ENCODE measurements around the gene CDC42EP1.
"Not testable (repeated sequence)": the region's sequence is repeated elsewhere in the genome, so short reads cannot be mapped to it uniquely, and the experiment has no call there.

The CDC42EP1 gene

DNA sequence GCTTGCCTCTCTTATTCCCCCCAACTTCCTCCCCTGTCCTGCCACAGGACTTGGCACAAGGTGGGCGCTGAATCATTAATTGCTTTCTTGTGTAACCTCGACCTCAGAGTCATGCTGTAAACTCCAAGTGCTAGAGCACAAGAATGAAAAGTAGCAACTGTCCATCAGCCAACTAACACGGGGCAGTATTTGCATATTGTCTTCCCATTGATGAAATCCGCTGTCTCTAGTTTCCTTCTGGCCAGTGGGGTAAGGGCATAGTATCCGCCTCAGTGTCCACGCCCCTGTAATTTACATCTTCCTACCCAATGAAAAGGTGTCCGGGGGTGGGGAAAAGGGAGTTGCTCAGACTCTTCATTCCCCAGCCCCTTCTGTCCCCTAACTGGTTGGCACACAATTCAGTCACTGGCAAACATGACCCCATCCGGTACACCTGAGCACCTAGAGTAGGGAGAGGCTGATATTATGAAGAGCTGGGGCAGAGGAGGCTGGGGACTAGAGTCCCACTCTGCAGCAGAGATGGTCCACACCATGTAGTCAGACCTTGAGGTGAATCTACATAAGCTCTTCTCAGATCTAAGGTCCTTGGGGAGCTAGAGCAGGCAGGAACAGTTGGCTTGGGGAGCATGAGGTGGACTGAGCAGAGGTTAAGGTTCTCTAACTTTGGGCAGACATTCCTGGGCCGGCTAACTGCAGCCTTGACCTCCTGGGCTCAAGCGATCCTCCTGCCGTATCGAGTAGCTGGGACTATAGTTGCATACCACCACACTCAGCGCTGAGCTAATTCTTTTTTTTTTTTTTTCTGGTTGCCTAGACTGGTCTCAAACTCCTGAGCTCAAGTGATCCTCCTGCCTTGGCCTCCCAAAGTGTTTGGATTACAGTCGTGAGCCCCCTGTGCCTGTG is 41.5 kb downstream of the CDC42EP1 start:
- Histone ChIP-seq H3K36me3 (ENCODE audit: insufficient read depth, low read length) (no peaks in the 10 kb centered on the region), H3K4me3 (ENCODE audit: low read depth in 1 of 2, low read length in 2 of 2) (no peak overlapping the region), H3K9me3 (ENCODE audit: low read length) (no peaks in the 10 kb centered on the region), H3K27ac (ENCODE audit: low read depth, low read length) (no peak overlapping the region), H3K4me1 (ENCODE audit: insufficient read depth, low read length) (peaks cover under 1% of the 10 kb centered on the region), H3K27me3 (ENCODE audit: control insufficient read depth in 1 of 2, insufficient read depth in 2 of 2, low read length in 2 of 2) (peaks cover 0 to 4% of the 10 kb centered on the region in 2 donors), H3K9ac (ENCODE audit: low read length) (no peak overlapping the region)

- H3K9ac ChIP-seq (ENCODE audit: low read length); H3K4me3 ChIP-seq (ENCODE audit: low read depth in 1 of 2, low read length in 2 of 2); H3K27me3 ChIP-seq (ENCODE audit: control insufficient read depth in 1 of 2, insufficient read depth in 2 of 2, low read length in 2 of 2); H3K27ac ChIP-seq (ENCODE audit: low read depth, low read length); H3K36me3 ChIP-seq (ENCODE audit: insufficient read depth, low read length); H3K9me3 ChIP-seq (ENCODE audit: low read length); H3K4me1 ChIP-seq (ENCODE audit: insufficient read depth, low read length): not testable (repeated sequence)
These were observed 42.4 kb downstream of the CDC42EP1 start for GRCh38 chr22:37602546-37603277.

GRCh38 chr22:37604074-37604473 is 43.8 kb downstream of the CDC42EP1 start:
- H3K4me1 ChIP-seq (ENCODE audit: insufficient read depth, low read length), result peaks cover 12% of the 10 kb centered on the region
- H3K4me3 ChIP-seq (ENCODE audit: low read depth in 1 of 2, low read length in 2 of 2), result no peak overlapping the region
- no peak overlapping the region for H3K9ac ChIP-seq (ENCODE audit: low read length)
- no peak overlapping the region for H3K27ac ChIP-seq (ENCODE audit: low read depth, low read length)
- no peaks in the 10 kb centered on the region for H3K9me3 ChIP-seq (ENCODE audit: low read length)
- H3K27me3 ChIP-seq (ENCODE audit: control insufficient read depth in 1 of 2, insufficient read depth in 2 of 2, low read length in 2 of 2), result peaks cover 0 to 4% of the 10 kb centered on the region in 2 donors
- H3K36me3 ChIP-seq (ENCODE audit: insufficient read depth, low read length), result no peaks in the 10 kb centered on the region

DNA sequence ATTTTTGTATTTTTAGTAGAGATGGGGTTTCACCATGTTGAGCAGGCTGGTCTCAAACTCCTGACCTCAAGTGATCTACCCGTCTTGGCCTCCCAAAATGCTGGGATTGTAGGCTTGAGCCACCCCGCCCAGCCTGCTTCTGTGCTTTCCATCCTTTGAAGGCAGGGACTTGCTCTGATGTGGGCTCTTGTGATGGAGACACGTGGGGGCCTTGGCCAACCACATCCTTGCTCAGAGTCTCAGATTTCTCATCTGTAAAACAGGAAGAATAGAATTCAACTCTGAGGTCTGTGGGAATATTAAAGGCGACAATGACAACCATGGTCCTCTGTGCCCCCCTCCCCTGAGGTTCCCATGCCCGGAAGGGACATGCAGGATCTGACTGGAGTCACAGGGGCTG is 44.6 kb downstream of the CDC42EP1 start:
- peaks cover 16% of the 10 kb centered on the region for H3K4me1 ChIP-seq (ENCODE audit: insufficient read depth, low read length)
- H3K9ac ChIP-seq (ENCODE audit: low read length), result no peak overlapping the region

DNA sequence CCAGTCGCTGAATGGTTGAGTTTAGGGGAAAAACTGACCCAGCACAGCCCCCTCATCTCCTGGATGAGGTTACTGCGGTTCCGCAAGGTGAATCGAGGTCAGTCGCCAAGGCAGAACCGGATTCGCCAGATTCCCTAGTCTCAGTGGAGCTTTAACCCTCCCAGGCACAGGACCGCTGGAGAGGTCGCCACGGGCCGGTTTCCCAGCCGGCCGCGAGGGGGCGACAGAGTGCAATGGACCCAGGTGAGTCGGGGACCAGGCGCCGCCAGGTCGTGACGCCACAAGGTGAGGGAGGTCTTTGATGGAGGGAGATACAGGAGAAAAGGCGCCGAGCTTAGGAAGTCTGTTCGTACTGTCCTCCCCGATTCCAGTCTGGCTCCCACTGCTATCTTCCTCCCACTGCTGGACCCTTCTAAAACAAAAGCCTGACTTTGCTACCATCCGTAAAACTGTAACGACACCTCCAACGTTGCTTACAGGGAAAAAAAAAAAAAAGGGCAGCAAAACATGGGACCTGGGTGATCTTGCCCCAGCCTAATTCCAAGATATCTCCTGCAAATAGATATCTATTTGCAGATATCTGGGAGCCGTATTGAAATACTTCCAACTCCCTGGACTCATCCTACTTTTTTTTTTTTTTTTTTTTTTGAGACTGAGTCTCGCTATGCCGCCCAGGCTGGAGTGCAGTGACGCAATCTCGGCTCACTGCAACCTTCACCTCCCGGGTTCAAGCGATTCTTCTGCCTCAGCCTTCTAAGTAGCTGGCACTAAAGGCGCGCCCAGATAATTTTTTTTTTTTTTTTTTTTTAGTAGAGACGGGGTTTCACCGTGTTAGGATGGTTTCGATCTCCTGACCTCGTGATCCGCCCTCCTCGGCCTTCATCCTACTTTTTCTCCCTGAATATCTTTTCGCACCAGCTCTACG is 47.0 kb downstream of the CDC42EP1 start:
- no peak overlapping the region for H3K27ac ChIP-seq (ENCODE audit: low read depth, low read length)
- no peaks in the 10 kb centered on the region for H3K36me3 ChIP-seq (ENCODE audit: insufficient read depth, low read length)
- peaks cover 33% of the 10 kb centered on the region for H3K4me1 ChIP-seq (ENCODE audit: insufficient read depth, low read length)
- H3K9me3 ChIP-seq (ENCODE audit: low read length), result no peaks in the 10 kb centered on the region
- H3K4me3 ChIP-seq (ENCODE audit: low read depth in 1 of 2, low read length in 2 of 2), result peak overlapping the region in 1 of 2 donors; percentile 53
- H3K27me3 ChIP-seq (ENCODE audit: control insufficient read depth in 1 of 2, insufficient read depth in 2 of 2, low read length in 2 of 2), result peaks cover 0 to 4% of the 10 kb centered on the region in 2 donors
- H3K9ac ChIP-seq (ENCODE audit: low read length), result no peak overlapping the region

More for the DNA sequence above, 44.6 kb downstream of the CDC42EP1 start:
- H3K36me3 ChIP-seq (ENCODE audit: insufficient read depth, low read length), result no peaks in the 10 kb centered on the region
- no peaks in the 10 kb centered on the region for H3K9me3 ChIP-seq (ENCODE audit: low read length)
- no peak overlapping the region for H3K4me3 ChIP-seq (ENCODE audit: low read depth in 1 of 2, low read length in 2 of 2)
- H3K27me3 ChIP-seq (ENCODE audit: control insufficient read depth in 1 of 2, insufficient read depth in 2 of 2, low read length in 2 of 2), result peaks cover 0 to 4% of the 10 kb centered on the region in 2 donors
- H3K27ac ChIP-seq (ENCODE audit: low read depth, low read length), result no peak overlapping the region

- peaks cover 36% of the 10 kb centered on the region for H3K4me1 ChIP-seq (ENCODE audit: insufficient read depth, low read length)
- H3K36me3 ChIP-seq (ENCODE audit: insufficient read depth, low read length), result no peaks in the 10 kb centered on the region
- H3K9me3 ChIP-seq (ENCODE audit: low read length), result no peaks in the 10 kb centered on the region
- H3K27ac ChIP-seq (ENCODE audit: low read depth, low read length), result peak overlapping the region; percentile 89
- H3K9ac ChIP-seq (ENCODE audit: low read length), result peak overlapping the region; percentile 78
- peaks cover 0 to 3% of the 10 kb centered on the region in 2 donors for H3K27me3 ChIP-seq (ENCODE audit: control insufficient read depth in 1 of 2, insufficient read depth in 2 of 2, low read length in 2 of 2)
- H3K4me3 ChIP-seq (ENCODE audit: low read depth in 1 of 2, low read length in 2 of 2), result peak overlapping the region; percentile 62 to 81
These were observed 47.7 kb downstream of the CDC42EP1 start for GRCh38 chr22:37607935-37608476.

DNA sequence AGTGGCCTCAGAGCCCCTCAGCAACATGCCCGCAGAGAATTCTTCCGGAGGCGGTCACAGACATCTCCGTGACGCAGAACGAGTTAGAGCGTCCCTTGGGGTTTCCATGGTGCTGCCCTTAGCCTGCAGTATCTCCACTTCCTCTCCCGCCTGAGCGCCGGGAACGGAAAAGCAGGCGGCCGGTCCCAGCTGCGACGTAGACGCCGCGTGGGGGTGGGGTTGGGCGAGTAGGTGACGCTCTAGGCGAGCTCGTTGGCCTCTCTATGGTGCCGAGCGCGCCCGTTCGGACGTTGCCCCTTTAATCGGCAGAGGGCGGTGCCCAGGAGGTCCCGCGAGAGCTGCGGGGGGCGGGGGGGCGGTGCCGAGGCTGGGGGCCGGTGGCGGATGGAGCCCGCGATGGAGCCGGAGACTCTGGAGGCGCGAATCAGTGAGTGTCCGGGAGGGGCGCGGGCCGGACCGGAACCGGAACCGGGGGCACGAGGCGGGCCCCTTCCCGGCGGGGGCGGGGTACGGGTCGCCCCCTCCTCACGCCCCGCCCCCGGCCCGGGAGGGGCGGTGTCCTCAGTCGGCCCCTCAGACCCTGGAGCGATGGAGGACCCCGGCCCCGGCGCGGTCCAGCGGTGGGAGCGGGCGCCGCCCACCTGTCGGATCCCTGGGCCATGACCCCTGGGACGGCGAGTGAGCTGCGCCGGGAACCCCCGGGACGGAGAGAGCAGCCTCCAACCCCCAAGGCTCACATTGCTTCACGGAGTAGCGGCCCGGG is 48.4 kb downstream of the CDC42EP1 start, which contains the start of gene GGA1:
GGA1 (plus strand) TSS at position 358 of the 763 bp plus-strand sequence; CDS start at position 385, 27 bp downstream.
- peak within 1 kb of the TSS; percentile 78 for H3K9ac ChIP-seq (ENCODE audit: low read length)
- no peaks in the 10 kb centered on the region for H3K27me3 ChIP-seq (ENCODE audit: control insufficient read depth in 1 of 2, insufficient read depth in 2 of 2, low read length in 2 of 2)
- no peaks in the 10 kb centered on the region for H3K36me3 ChIP-seq (ENCODE audit: insufficient read depth, low read length)
- H3K27ac ChIP-seq (ENCODE audit: low read depth, low read length), result peak within 1 kb of the TSS; percentile 89
- peaks cover 42% of the 10 kb centered on the region for H3K4me1 ChIP-seq (ENCODE audit: insufficient read depth, low read length)
- no peaks in the 10 kb centered on the region for H3K9me3 ChIP-seq (ENCODE audit: low read length)
- peak within 1 kb of the TSS; percentile 62 to 81 for H3K4me3 ChIP-seq (ENCODE audit: low read depth in 1 of 2, low read length in 2 of 2)

DNA sequence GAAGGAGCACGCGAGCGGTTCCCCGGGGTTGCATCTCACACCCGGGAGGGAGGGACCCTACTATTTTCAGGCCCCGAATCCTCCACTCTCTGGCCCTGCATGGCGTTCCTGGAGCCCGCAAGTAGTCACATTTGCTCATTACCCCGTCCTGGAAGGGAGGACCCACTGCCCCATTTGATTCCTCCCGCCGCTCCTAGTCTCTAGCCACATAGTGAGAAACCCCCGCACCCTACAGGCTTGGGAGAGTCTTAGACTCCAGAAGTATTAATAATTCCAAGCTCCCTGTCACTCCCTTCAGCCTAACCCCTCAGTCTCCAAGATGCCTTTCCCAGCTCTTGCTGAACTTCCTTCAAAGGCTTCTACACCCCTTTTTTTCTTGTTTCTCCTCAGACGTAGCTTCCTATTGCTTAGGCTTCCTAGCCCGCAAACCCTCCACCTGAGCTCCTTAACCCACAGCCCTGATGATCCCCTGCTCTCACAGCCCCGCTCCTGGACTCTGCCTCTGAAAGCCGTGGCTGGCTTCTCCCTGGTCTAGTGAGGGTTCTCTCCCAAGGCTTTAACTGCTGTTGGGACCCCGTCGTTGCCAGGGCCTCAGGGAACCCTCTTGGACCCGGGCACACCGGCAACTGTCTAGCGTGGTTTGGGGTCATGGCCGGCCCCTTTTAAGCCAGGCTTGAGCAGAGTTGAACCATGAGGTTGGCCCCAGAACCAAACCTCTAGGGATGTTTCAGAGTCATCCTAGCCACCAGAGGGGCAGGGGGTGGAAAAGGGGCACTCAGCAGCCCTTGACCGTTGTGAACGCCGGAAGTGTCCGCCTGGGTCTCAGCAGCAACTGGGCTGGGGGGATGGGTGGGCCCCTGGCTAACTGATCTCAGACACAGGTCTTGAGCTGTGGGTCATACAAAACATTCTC is 49.2 kb downstream of the CDC42EP1 start:
- Histone ChIP-seq H3K27ac (ENCODE audit: low read depth, low read length) (peak overlapping the region; percentile 89), H3K9ac (ENCODE audit: low read length) (peak overlapping the region; percentile 57), H3K9me3 (ENCODE audit: low read length) (no peaks in the 10 kb centered on the region), H3K4me1 (ENCODE audit: insufficient read depth, low read length) (peaks cover 50% of the 10 kb centered on the region), H3K4me3 (ENCODE audit: low read depth in 1 of 2, low read length in 2 of 2) (peak overlapping the region; percentile 62 to 81), H3K36me3 (ENCODE audit: insufficient read depth, low read length) (peaks cover 5% of the 10 kb centered on the region), H3K27me3 (ENCODE audit: control insufficient read depth in 1 of 2, insufficient read depth in 2 of 2, low read length in 2 of 2) (no peaks in the 10 kb centered on the region)

GRCh38 chr22:37610153-37610475 is 49.8 kb downstream of the CDC42EP1 start:
- not testable (repeated sequence) for H3K9me3 ChIP-seq (ENCODE audit: low read length); H3K36me3 ChIP-seq (ENCODE audit: insufficient read depth, low read length); H3K27me3 ChIP-seq (ENCODE audit: control insufficient read depth in 1 of 2, insufficient read depth in 2 of 2, low read length in 2 of 2)
- peak overlapping the region; percentile 89 for H3K27ac ChIP-seq (ENCODE audit: low read depth, low read length)
- peak overlapping the region; percentile 57 for H3K9ac ChIP-seq (ENCODE audit: low read length)
- H3K4me1 ChIP-seq (ENCODE audit: insufficient read depth, low read length), result peaks cover 50% of the 10 kb centered on the region
- peak overlapping the region in 1 of 2 donors; percentile 81 for H3K4me3 ChIP-seq (ENCODE audit: low read depth in 1 of 2, low read length in 2 of 2)
